Measurements from ENCODE around the gene PAK1.

- TF ChIP-seq POLR2A (IDR thresholded peaks at IDR 0.05) (no peak), CTCF (IDR thresholded peaks at IDR 0.05) (no peak)
Measured at GRCh38 chr11:77397631-77398030, 76.3 kb downstream of the PAK1 start.
